Hematopoietic multipotent progenitor cell treated with erythropoietin and hydrocortisone succinate and interleukin-3 and kit ligand, for 8 days (in vitro differentiated cells): Measurements from ENCODE around the gene TRERF1.

Experiments used
- DNase-seq: peaks from one replicate; pipeline ENCODE4 v3.0.0-alpha.2; 2015

TRERF1 gene

GRCh38 chr6:42297661-42298060 is 154.1 kb downstream of the TRERF1 start:
- DNase-seq = no peak

- no peak for DNase-seq
Observed at GRCh38 chr6:42296614-42297013, 155.1 kb downstream of the TRERF1 start.

DNA sequence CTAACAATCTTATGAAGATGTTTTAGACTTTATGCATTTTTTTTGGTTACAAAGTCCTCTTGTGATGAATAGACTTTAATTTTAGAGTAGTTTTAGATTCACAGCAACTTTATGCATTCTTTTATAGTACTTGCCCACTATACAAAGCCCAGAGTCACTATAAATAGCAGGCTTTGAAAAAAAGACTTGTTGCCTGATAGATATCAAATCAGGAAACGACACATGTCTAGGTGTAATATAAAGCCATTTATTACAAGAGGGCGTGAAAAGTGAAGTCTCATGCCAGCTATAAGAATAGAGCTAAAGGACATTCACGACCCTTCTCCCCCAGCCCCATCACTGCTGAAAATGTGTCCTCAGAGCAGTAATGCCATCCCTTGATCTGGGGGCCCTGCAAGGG is 156.0 kb downstream of the TRERF1 start:
- no peak for DNase-seq

- no peak for DNase-seq
Observed at GRCh38 chr6:42295181-42295580, 156.5 kb downstream of the TRERF1 start.

GRCh38 chr6:42294759-42295158 is 157.0 kb downstream of the TRERF1 start:
- DNase-seq = no peak

- DNase-seq = no peak
Observed at GRCh38 chr6:42293386-42293977, 158.2 kb downstream of the TRERF1 start.

GRCh38 chr6:42292004-42292740 is 159.6 kb downstream of the TRERF1 start:
- DNase-seq = no peak

GRCh38 chr6:42287756-42288155 is 164.0 kb downstream of the TRERF1 start:
- no peak for DNase-seq

- DNase-seq = no peak
Observed at GRCh38 chr6:42281570-42281969, 170.2 kb downstream of the TRERF1 start.

- DNase-seq = no peak
Observed at GRCh38 chr6:42280966-42281533, 170.7 kb downstream of the TRERF1 start.

DNA sequence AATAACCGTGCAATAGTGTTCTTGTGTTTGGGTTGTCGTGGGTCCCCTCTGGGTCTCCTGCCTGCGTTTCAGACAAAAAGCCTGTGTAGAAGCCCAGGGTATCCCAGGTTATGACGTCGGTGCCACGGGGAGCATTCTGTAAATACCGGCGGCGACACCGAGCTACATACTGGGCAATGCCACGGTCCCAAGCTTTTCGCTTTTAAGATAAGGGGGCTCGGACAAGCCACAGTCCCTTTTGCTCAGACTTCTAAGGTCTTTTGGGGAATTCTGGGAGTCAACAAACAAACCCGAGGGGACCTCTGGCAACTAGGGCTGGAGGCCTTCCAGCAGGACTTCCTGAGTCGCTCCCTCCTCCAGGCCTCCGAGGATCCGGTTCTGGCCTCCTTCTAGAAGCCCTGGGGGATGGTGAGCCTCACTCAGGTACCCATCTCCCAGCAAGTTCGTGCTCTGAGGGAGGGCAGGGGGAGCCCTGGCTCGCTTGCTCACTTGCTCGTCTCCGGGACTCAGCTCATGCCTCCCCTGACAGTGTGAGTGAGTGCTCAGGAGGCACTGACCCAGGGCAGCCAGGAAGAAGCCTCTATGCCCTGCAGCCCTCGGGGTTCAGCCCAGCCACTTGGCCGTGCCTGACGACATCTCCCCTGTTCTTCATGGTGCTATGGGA is 171.6 kb downstream of the TRERF1 start:
- no peak for DNase-seq

GRCh38 chr6:42279144-42279781 is 172.5 kb downstream of the TRERF1 start:
- DNase-seq = no peak

DNA sequence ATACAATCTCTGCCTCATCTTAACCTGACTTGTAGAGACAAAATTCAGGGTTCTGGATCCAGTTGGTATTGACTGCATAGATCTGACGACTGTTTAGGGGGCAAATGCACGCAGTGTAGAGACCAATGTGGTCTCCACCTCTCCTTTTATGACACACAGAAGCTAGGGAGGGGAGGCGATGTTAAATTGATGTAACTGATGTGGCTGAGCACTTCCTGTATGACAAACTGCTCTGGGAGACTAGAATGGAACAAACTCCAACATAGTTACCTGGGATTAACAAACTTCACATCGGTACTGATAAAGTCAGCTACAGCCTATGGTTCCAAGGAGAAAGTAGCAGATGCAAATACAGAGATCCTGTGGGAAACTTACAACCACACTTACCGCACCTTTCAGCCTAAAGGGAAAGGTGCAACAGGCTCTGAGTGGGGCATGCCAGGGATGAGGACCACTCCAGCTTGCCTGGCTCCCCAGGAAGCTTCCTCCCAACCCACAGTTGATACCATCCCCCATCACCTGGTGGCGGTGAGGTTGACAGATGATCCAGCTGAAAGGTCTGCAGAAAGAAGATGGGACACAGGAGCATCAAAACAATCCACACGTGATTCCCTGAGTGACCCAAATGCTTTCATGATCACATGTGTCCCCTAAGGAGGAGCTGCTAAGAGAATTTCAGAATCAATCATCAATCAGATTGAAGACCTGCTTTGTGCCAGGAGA is 173.4 kb downstream of the TRERF1 start:
- no peak for DNase-seq

DNA sequence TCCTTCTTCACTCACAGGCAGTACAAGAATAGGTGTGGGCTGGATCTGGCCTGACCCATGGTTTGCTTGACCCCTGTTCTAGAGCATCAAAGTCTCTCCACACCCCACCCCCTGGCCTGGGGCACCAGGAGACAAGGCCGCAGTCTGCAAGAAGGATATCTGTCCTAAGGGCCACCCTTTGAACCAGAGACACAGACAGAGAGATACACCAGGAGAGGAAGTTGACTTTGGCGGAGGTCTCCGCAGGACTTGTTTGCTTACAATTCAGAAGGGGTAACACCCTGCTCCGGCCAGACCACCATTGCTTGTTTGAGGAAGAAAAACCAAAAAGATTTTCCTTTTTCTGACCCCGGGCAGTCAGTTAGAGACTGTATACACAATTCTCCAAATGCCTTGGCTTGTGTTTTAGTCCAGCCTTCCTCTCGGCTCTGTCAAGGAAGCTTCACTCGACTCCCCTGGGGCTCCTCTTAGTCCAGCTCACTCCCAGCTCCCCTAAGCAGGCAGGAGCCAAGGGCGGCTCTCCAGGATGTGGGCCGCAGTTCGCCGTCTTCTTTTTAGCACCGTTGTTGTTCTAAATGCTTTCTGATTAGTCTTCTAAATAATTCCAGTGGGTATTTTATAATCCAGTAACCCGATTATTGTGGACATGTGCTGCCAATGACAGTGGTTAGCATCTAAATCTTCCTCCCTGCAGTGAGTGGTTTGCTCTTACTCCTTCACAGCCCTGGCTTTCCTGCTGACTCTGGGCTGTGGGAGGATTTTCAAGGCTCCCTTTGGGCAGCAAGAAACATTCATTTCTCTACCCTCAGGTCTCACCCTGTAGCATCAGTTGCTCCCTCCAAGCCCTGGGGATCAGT is 175.5 kb downstream of the TRERF1 start:
- no peak for DNase-seq

GRCh38 chr6:42275376-42276033 is 176.2 kb downstream of the TRERF1 start:
- no peak for DNase-seq

GRCh38 chr6:42274898-42275297 is 176.8 kb downstream of the TRERF1 start:
- DNase-seq = no peak

DNA sequence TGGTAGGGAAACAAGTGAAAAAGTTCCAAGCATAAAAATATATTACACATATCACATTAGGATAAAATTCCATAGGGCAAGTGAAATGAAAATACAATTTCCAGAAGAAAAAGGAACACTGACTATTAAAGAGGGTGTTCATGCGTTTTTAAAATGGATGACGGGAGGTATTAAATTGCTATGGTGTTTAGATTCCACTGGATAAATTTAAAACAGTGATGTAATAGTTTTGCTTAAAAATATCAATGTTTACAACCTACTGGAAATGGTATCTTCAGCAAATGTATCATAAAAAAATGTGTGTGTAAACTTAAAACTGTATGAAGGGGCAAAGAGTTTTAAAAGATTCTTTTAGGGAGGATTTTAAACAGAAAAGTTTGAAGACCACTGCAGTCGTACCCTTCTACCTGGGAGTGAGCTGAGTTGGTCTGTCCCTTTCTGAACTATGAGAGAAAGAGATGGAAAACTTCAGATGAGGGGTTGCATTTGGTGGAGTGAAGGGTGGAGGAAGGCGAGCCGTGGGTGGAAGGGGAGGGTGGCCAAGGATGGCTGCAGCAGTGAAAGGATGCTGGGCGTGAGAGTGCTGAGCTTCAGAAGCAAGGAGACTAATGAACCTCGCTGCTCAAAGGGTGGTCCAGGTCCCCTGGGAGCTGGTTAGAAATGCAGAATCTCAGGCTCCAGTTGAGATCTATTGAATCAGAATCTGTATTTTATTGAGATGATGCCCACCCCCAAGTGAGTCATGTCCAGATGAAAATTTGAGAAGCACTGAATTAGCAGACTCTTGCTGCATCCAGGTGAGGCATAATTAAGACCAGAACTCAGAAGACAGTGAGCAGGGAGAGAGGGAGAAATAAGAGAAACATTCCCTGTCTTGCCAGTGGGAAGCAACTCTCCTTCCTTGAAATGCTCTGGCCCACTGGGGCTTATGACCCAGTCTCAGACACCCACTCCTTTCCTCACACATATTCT is 179.6 kb downstream of the TRERF1 start:
- no peak for DNase-seq

DNA sequence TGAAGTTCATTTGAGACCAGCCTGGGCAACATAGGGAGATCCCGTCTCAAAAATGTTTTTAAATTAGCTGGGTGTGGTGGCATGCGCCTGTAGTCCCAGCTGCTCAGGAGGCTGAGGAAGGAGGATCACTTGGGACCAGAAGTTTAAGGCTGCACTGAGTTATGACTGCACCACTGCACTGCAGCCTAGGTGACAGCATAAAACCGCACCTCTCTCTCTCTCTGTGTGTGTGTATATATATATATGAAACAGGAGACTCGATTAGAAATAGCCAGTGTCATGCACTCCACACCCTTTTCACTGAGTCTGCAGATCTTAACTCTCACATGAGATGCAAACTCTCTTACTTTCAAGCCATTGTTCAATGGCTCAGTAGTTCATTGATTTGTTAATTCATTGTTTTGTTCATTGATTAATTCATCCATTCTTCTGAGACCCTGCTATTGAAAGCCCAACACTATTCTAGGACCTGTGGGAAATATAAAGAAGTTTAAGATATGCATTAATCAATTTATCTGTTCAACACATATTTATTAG is 181.7 kb downstream of the TRERF1 start:
- no peak for DNase-seq

DNA sequence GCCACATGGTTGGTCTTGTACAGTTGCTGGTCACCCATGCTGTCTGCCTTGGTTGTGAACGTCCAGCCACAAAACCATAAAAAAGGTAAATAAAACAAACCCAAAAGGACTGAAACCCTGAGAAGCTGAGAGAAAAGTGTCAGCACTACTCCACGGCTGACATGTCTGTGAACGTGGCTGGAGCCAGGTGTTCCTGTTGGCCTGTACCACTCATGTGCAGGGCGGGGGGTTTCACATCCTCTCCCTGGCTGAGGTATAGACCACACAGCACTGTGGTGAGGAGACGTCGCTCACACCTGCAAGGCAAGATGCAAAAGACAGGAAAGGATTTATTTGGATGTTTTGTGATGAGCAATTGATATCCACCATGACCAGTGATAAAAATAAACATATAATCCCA is 182.2 kb downstream of the TRERF1 start:
- no peak for DNase-seq

DNA sequence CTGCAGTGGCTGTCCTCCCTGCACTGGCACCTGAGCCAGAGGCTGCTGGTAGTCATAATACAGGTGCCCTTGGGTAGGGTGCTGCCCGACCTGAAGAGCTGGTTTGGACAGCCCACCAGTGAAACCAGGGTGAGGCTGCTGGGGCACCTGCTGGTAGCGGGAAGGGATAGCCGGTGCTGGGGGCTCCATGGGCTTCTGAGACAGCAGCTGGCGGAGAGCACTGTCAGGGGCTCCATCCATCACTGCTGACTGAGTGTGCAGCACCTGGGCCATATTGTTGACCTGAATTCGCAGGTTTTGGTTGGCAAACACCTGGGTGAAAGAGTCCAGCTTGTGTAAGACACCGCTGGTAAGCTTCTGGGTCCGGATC is 182.9 kb downstream of the TRERF1 start:
- DNase-seq = no peak
